Stimulated activated CD4-positive, alpha-beta T cell treated with anti-CD3 and anti-CD28 coated beads, Interleukin-4, amount 100 ng/mL, for 48 hours (primary cell): ENCODE results near the gene GSTO1.

Source experiments
- DNase-seq, 2 donors: peaks; one replicate each; pipeline ENCODE4 v3.0.0-alpha.2; 2020; ENCODE audit warnings: low read depth in 2 of 2

Gene GSTO1

DNA sequence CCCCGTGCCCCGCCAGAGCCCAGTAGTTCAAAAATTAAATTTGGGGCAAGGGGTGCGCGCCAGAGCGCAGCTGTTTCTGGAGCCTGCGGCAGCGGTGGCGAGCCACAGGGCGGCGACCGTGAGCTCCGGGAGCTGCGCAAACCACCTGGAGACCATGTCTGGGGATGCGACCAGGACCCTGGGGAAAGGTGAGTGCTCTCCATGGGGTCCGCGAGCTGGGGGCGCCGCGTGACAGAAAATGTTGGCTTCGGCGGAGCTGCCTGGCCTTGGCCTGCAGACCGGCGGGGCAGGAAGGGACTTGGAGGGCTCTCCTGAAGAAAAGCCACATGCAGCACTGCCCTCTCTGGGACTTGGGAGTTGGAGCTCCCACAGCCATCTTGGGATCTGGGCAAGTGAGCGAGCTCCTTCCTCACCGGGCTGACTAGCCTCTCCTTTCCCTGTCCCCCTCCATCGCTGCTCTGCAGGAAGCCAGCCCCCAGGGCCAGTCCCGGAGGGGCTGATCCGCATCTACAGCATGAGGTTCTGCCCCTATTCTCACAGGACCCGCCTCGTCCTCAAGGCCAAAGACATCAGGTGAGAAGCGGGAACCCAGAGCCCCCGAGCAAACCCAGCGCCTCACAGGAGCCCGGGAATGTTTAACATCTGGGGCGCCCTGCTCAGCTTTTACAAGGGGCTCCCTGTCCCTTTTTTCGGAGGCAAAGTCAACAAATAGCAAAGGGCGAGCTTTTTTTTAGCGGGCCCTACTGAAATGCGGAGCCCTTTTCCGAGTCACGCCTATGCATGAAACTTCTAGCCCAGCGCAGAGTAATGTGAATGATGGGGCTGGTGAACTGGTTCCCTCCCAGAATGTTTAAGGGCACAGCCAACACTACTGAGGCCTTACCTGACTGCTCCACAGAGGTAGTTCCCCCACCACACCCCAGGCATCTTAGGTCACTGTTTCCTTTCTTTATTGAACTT lies 20.4 kb downstream of the GSTO1 start:
- DNase-seq: peak; percentile 42 to 44

DNA sequence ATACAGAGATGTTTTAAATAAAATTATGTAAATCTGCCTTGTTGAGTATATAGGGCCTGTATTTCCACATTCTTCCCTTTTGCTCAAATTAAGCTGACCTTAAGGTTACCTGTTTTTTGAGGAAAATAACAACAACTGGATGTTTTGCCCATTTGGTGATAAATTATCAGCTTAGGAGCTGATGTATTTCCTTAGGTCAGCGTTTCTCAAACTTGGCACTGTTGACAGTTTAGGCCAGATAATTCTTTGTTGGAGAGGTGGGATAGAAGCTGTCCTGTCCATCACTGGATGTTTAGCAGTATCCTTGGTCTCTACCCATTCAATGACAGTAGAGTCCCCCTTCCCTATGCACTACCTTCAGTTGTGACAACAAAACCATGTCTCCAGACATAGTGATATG lies 21.5 kb downstream of the GSTO1 start:
- DNase-seq: no peak

DNA sequence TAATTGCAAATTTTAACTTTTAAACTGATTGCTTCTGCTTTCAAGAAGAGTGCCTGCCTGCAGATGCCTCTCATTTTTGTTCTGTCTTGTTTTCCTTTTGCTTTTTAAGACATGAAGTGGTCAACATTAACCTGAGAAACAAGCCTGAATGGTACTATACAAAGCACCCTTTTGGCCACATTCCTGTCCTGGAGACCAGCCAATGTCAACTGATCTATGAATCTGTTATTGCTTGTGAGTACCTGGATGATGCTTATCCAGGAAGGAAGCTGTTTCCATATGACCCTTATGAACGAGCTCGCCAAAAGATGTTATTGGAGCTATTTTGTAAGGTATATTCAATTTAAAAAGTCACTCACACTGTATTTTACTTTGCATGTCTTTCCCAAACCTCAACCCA lies 23.1 kb downstream of the GSTO1 start:
- no peak for DNase-seq

DNA sequence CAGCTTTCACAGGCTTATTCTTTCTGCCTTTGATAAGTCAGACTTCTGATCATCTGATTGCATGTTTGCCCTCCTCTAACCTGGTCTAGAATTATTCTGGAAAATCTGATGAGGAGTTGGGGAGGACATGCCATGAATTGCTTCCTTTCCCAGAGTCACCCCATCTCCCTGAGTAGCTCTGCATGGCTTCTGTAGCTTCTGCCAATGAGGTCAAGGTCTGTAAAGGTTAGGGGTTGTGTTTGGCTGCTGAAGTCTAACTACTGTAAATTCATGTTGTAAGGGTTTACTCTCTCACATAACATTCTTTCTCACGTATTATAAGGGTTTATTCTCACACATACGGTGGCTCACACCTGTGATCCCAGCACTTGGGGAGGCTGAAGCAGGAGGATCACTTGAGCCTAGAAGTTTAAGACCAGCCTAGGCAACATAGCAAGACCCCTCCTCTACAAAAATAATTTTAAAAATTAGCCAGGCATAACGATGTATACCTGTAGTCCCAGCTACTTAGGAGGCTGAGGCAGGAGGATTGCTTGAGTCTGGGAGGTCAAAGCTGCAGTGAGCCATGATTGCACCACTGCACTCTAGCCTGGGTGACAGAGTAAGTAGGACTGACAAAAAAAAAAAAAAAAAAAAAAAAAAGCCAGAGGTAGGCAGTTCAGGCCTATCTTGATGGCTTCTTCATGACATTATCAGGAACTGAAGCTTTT lies 25.0 kb downstream of the GSTO1 start:
- no peak for DNase-seq

DNA sequence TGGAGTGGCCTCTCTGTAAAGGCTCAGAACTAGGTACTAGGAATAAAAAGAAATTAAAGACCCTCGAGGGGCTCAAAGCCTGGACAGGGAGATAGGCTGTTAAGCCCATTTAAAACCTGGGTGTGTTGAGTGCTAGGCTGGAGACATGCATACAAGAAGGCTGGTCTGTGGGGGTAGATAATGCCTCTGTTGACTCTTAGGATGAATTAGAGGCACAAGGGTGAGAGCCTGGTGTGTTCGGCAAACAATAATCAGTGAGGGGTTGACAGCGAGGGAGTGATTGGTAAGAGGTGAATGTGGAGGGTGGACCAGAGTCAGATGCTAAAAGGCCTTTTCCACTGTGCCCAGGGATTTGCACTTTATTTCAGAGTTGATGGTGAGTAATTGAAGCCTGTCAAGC lies 27.0 kb downstream of the GSTO1 start:
- DNase-seq: no peak

DNA sequence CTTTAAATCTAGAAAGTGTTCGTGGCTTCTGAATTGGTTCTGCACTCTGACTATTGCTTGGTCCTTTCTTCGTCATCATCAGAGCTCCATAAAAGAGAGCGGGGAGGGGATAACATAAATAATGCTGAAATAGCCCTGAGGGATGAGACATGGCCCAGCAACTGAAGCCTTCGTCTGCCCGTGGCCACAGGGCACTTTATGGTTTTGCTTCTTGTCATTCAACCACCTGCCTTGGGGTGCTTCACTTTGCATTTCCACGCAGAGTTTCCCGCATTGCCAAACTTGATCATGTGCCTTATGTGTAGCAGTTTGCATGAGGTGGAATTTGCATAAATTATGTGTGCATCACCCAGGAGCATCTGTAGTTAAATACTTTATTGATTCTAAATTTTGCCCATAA lies 30.2 kb downstream of the GSTO1 start:
- DNase-seq: no peak

DNA sequence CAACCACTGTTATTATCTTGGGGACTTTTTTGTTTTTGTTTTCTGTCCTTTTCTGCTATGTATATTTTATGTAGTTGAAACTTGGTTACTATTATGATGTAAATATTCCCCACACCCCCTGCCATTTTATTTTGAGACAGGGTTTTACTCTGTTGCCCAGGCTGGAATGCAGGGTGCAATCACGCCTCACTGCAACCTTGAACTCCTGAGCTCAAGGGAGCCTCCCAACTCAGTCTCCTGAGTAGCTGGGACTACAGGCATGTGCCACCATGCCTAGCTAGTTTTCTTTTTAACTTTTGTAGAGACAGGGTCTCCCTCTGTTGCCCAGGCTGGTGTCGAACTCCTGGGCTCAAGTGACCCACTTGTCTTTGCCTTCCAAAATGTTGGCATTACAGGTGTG lies 32.2 kb downstream of the GSTO1 start:
- DNase-seq: no peak

DNA sequence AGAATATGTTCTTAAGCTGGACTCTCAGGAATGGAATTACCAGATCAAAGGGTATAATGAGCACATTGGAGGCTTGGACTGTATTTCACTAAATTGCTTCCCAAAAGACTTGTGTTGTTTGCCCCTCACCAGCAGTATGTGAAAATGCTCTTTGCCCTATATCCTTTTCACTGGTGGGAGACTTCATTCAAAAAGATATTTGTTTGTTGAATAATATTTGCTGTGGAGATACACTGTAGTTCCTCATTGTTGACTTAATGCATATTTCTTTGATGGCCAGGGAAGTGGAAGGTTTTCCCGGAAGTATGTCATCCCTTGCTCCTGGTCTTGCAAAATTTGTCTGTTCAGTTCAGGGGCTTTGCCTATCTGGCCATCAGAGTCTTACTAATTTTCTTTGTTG lies 33.7 kb downstream of the GSTO1 start:
- no peak for DNase-seq

DNA sequence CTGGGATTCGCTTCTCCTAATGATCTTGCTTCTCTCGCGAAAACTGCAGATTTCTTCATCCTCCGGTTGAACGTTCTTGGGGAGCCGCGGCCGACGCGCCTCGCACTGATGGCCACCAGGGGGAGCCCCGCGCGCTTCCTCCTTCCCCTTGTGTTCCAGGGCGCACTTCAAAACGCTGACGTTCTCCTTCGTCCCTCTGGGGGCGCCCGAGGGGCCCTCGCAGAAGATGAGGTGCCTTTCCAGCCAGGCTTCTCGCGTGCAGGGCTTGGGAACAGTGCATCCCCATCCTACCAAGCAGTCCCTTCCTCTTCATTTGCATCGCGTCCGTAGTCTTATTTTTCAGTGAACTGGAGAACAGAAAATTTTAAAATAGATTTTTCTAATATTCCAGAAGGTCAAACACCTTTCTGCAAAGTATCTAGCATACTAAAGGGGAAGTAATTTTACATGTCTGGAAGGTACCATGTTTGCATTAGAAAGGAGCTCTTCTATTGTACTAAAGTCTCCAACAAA lies 36.8 kb downstream of the GSTO1 start:
- peak; percentile 79 to 87 for DNase-seq

DNA sequence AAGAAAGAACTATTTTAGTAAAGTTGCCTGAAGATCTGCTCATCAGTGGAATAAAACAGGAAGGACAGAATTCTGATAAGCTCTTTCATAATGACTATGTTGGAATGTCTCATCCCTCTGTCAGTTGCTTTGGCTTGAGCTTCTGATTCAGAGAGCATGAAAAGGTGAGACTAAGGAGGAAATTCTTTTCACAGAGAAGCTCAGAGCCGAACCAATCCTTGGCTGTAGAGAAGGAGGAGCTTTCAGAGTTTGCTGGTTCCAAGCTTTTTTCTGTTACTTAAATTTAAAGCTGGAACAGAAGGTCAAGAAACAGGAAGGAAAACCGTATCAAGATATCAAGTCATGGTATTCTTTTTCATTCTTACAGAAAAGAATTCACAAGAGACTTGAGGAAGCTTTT lies 38.3 kb downstream of the GSTO1 start:
- DNase-seq: no peak

DNA sequence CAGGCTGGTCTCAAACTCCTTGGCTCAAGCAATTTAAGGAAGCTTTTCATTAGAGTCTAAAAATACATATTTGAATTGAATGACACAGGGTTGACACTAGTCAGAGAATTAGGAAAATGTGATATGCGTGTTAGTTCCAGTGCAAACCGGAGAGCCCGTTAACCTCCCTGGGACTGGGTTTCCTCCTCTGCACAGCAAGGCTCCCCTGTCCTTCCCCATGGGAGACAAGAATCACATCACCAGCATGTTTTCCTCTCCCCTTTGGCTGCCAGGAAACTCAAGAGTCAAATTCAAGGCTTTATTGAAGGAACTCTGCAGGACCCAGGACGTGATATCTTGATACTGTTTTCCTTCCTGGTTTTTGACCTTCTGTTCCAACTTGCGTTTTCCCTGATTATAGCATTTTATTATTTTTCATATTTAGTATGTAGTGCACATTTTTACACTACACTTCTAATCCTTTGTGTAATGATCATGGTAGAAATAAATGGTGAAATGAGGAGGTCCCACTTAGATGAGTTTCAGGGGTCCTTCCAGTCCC lies 39.2 kb downstream of the GSTO1 start:
- DNase-seq: no peak

DNA sequence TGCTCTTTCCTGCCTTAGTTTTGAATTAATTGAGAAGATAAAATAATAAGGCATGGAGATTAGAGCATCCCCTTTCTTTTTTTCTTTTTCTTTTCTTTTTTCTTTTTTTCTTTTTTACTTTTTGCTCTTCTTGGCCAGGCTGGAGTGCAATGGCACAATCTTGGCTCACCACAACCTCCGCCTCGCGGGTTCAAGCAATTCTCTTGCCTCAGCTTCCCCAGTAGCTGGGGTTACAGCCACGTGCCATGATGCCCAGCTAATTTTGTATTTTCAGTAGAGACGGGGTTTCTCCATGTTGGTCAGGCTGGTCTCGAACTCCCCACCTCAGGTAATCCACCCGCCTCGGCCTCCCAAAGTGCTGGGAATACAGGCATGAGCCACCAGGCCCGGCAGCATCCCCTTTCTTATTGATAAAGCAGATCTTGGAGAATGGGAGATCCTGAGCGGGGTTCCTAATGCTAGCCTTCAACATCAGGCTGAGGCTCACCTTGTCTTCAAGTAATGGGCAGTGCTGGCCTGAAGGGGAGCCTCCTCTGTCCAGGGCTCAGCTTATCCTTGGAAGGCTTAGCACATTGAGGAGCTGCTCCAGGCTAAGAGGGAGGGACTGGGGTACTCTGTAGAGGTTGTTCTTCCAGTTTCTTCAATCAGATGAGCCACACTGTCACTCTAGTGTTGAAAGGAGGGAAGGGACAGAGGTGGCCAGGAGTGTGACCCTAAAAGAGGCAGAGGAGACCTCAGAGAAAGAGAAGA lies 42.2 kb downstream of the GSTO1 start:
- DNase-seq: no peak

DNA sequence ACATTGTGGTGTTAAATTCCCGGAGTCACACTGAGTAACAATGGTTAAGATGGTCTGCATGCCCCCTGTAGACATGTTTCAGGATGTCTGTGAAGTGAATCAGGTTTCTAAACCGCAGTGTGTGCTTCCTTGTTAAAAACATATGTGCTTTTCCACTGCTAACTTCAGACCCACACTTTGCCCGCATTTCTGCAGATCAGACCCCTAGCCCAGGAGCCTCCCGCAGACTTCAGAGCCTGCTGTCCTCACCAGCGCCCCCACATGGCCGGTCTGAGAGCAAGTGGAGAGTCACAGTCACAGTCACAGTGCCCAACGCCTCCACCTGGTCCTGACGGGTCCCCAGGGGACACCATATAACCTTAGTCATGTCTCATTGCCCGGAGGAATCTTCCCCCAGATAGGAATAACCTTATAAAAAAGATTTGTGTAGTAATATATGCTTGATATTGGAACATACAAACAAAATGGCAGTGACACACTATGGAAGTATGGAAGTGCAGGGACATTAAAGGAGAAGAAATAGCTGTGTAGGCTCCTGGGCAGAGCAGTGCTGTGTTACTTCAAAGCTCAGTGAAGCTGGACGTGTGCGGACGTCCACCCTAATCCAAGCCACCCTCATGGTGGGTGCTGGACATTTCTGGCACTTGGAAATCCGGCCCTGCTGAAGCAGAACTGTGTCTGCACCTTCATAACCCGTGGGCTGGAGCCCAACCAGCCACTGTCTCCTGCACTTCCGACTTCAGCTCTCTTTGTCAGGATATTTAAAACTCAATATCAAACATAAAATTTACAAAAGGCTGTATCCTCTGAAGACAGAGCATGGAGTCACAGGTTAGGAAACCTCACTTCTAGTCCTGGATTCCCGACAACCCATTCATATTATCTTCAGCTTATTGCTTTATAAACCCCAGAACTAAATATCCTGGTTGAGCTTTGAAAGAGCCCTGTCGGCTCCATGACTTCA lies 43.3 kb downstream of the GSTO1 start:
- peak in 1 of 2 donors; percentile 47 for DNase-seq

DNA sequence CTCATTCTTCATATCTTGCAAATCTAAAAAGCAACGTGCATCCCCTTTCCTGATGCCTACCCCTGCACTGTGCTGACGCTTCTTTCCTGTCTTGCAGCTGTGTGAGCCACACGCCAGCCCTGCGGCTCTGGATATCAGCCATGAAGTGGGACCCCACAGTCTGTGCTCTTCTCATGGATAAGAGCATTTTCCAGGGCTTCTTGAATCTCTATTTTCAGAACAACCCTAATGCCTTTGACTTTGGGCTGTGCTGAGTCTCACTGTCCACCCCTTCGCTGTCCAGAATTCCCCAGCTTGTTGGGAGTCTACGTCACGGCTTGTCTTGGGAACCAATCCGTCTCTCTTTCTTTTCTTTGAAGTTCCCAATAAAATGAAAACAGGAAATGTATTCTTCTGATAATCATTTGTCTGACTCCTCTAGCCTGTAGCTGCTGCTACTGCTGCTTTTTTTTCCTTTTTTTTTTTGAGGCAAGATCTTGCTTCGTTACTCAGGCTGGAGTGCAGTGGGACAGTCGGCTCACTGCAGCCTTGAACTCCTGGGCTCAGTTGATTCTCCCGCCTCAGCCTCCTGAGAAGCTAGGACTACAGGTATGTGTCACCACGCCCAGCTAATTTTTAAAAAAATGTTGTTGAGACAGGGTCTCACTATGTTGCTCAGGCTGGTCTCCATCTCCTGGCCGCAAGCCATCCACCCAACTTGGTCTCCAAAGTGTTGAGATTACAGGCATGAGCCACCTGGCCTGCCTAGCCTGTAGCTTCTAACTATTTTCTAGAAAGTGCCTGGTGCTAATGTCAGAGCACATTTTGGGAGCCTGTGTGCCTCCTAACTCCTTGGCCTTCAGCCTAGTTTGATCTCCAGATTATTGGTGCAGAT lies 44.6 kb downstream of the GSTO1 start:
- no peak for DNase-seq

DNA sequence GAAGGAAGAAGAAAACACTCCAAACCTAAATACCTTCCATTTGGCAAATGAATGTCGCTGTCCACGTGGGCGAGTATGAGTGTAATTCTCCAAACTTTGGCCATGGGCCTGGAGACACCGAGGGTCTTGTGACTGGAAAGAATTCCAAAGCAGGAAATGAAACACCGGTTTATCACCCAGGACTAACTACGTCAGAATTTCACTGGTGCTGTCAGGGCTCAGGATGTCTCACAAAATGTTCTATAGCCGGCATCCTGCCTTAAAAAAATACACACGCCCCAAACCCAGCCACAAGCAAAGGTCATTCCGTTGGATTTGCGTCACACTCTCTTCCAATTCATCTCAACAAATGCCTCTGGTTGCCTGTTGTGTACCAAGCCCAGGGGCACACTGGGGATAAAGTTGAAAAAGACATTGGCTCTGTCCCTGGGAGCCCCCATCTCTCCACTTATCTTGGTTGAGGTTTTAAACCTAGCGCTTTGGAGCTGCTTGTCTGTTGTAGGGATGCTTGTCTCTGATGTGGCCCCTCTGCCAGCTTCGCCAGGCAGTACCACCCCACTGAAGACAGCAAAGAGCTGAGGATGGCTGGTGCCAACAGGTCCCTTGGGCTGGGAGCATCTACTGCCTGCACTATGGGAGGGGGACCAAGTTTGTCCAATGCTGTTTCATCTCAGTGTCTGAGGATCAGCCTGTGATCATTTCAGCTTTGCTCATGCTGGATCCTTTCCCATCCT lies 45.5 kb downstream of the GSTO1 start:
- no peak for DNase-seq

DNA sequence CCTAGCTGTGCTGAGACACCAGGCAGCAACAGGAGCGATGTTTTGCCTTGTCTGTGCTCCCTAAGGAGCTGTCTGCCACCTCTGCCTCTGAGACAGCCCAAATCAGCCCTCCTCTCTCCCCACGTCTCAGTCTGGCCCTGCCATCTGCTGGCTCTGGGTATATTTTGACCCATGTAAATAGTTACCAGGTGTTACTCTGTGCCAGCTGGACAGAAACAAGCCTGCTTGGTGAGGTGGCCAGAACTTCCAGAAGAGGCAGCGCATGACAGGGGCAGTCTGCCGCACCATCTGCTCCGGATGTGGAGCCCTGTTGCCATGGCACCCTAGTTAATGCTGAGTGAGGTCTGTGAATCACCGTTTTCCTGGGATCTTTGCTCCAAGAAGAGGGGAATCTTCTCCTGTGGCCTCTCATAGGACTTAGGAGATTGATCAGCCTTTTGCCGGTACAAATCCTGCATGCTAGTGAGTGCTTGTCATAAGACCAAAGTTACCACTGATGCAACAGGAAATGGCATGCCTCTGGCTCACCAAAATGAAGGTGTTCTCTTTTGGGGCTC lies 46.1 kb downstream of the GSTO1 start:
- DNase-seq: no peak

DNA sequence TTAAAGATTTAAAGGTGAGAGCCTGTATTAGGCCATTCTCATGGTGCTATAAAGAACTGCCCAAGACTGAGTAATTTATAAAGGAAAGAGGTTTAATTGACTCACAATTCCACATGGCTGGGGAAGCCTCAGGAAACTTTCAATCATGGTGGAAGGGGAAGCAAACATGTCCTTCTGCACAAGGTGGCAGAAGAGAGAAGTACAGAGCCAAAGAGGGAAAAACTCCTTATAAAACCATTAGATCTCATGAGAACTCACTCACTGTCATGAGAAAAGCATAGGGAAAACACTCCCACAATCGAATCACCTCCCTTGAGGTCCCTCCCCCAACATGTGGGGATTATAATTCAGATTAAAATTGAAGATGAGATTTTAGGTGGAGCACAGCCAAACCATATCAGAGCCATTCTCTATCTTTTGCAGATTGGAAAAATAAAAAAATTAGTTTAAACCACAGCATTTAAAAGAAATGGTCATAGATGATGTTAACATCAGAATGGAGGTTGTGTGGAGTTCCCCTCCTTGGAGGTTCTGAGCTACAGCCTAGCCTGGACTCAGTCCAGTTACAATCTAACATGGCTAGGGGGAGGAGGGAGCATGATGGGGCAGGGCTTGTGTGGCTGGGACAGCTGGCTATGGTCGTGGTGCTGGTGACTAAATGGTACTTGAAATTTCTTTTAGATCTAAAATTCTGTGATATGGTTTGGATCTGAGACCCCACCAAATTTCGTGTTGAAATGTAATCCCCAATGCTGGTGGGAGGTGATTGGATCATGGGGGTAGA lies 47.4 kb downstream of the GSTO1 start:
- no peak for DNase-seq
